ENCODE data around the gene FNBP1. TPM values are rescaled to one million over a fixed set of nuclear protein-coding genes. Genes with fewer than 3 reads are reported as not detected.
A peak's percentile ranks its signal among the peaks of the same experiment; 100 is the strongest.

FNBP1 gene
- total RNA-seq, 1 experiment from 2014 or later: 30.8 TPM

- POLR2A ChIA-PET (ENCODE audit: unreplicated experiment): interaction anchor here (0.6 to 0.7 kb wide), 2 partner anchors 23 to 224 kb away, joined by 3 to 7 read pairs; no protein-coding TSS in a partner anchor
Measured at GRCh38 chr9:130027533-130028365, 15.2 kb downstream of the FNBP1 start.

GRCh38 chr9:130026583-130027340 is 16.2 kb downstream of the FNBP1 start:
- H3K4me2 ChIP-seq (ENCODE audit: low read length): no peak overlapping the region
- no peak for TF ChIP-seq CTCF (conservative IDR thresholded peaks at IDR 0.05; ENCODE audit: low read depth, low read length)
- TF ChIP-seq EZH2 (IDR thresholded peaks at IDR 0.05; ENCODE audit: low read length, unreplicated experiment): no peak
- no peak for TF ChIP-seq EZH2phosphoT487 (IDR thresholded peaks at IDR 0.05; ENCODE audit: borderline replicate concordance, low read length)
- H3K36me3 ChIP-seq (ENCODE audit: low read depth, low read length): no peaks in the 10 kb centered on the region
- H3F3A ChIP-seq (ENCODE audit: low read length, unreplicated experiment): peaks cover 8% of the 10 kb centered on the region
- H3K27me3 ChIP-seq (ENCODE audit: low read length): no peaks in the 10 kb centered on the region
- H3K27ac ChIP-seq (ENCODE audit: low read length): peak overlapping the region; percentile 89; the same call in 1 of the 2 replicates
- H3K4me3 ChIP-seq (ENCODE audit: low read length): no peak overlapping the region
- H3K4me1 ChIP-seq (ENCODE audit: insufficient read depth, low read length): peaks cover 77% of the 10 kb centered on the region
- ChIA-PET POLR2A (ENCODE audit: unreplicated experiment) (no interaction called here), CTCF (interaction anchor here (0.6 kb wide), 1 partner anchor 1589 kb away, joined by 4 read pairs; no protein-coding TSS in a partner anchor)
- no TSS peak for BruUV-seq (replicated peaks)
- H2AFZ ChIP-seq (ENCODE audit: low read length): no peak overlapping the region
- ATAC-seq (no peak), DNase-seq (no peak)
- no peaks in the 10 kb centered on the region for H4K20me1 ChIP-seq (ENCODE audit: low read length)
- H3K9me2 ChIP-seq (replicated peaks; ENCODE audit: low read length): no peaks in the 10 kb centered on the region; the same call in 1 of the 2 replicates
- intact Hi-C loops (cut with micrococcal nuclease): no loop called here
- H3K9me3 ChIP-seq (ENCODE audit: low read length): no peaks in the 10 kb centered on the region
- H3K79me2 ChIP-seq (ENCODE audit: low read length): peaks cover 86% of the 10 kb centered on the region
- no peak overlapping the region for H3K9ac ChIP-seq (ENCODE audit: low read length)

More at GRCh38 chr9:130027533-130028365, 15.2 kb downstream of the FNBP1 start:
- H3K27me3 ChIP-seq (ENCODE audit: low read length): no peaks in the 10 kb centered on the region
- CTCF ChIA-PET: interaction anchor here (0.6 kb wide), 1 partner anchor 1590 kb away, joined by 4 read pairs; no protein-coding TSS in a partner anchor
- no peaks in the 10 kb centered on the region for H3K36me3 ChIP-seq (ENCODE audit: low read depth, low read length)
- no peak overlapping the region for H2AFZ ChIP-seq (ENCODE audit: low read length)
- BruUV-seq (replicated peaks): no TSS peak
- no peak overlapping the region for H3K9ac ChIP-seq (ENCODE audit: low read length)
- no peak overlapping the region for H3K4me3 ChIP-seq (ENCODE audit: low read length)
- ATAC-seq: no peak
- H3K9me3 ChIP-seq (ENCODE audit: low read length): no peaks in the 10 kb centered on the region
- intact Hi-C loops (cut with micrococcal nuclease): no loop called here
- no peaks in the 10 kb centered on the region; the same call in 1 of the 2 replicates for H3K9me2 ChIP-seq (replicated peaks; ENCODE audit: low read length)
- H3K79me2 ChIP-seq (ENCODE audit: low read length): peaks cover 86% of the 10 kb centered on the region
- H3K27ac ChIP-seq (ENCODE audit: low read length): no peak overlapping the region
- H4K20me1 ChIP-seq (ENCODE audit: low read length): no peaks in the 10 kb centered on the region
- DNase-seq: no peak
- no peak overlapping the region for H3K4me2 ChIP-seq (ENCODE audit: low read length)
- H3K4me1 ChIP-seq (ENCODE audit: insufficient read depth, low read length): peaks cover 71% of the 10 kb centered on the region
- peaks cover 8% of the 10 kb centered on the region for H3F3A ChIP-seq (ENCODE audit: low read length, unreplicated experiment)
- TF ChIP-seq EZH2phosphoT487 (IDR thresholded peaks at IDR 0.05; ENCODE audit: borderline replicate concordance, low read length) (no peak), CTCF (conservative IDR thresholded peaks at IDR 0.05; ENCODE audit: low read depth, low read length) (no peak), EZH2 (IDR thresholded peaks at IDR 0.05; ENCODE audit: low read length, unreplicated experiment) (no peak)
